ENCODE results near the gene SYT7.

DNA sequence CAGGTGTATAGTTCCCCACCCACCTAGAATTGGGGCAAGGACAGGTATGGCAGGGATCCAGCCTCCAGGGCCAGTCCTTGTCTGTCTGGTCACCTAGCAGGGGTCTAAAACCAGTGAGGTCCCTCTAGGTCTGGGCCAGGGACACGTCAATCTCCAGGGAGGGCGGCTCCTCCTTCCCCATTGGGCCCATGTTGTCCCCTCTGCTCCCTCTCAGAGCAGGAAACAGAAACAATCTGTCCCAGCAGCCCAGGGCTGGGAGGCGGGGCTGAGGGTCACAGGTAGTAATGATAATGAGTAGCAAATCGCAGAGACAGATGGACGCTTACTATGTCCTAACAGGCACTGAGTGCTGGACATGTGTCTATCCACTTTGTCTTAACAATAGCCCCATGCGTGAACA, 22.8 kb upstream of the SYT7 start:
- TF ChIP-seq, protein P1, sequence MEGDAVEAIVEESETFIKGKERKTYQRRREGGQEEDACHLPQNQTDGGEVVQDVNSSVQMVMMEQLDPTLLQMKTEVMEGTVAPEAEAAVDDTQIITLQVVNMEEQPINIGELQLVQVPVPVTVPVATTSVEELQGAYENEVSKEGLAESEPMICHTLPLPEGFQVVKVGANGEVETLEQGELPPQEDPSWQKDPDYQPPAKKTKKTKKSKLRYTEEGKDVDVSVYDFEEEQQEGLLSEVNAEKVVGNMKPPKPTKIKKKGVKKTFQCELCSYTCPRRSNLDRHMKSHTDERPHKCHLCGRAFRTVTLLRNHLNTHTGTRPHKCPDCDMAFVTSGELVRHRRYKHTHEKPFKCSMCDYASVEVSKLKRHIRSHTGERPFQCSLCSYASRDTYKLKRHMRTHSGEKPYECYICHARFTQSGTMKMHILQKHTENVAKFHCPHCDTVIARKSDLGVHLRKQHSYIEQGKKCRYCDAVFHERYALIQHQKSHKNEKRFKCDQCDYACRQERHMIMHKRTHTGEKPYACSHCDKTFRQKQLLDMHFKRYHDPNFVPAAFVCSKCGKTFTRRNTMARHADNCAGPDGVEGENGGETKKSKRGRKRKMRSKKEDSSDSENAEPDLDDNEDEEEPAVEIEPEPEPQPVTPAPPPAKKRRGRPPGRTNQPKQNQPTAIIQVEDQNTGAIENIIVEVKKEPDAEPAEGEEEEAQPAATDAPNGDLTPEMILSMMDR (IDR thresholded peaks at IDR 0.05): no peak
- TF ChIP-seq POLR2A (IDR thresholded peaks at IDR 0.05): no peak

All from thyroid gland (tissue), 4 donors.